NOMO-1 treated with DMSO at 0.1 percent for 48 hours (cell line): ENCODE data around the gene POLR1B.
"Not testable (repeated sequence)": the region's sequence is repeated elsewhere in the genome, so short reads cannot be mapped to it uniquely, and the experiment has no call there.

ENCODE experiments used
- DNase-seq: peaks from one replicate; lab custom pipeline; 2025; ENCODE audit not compliant: unreplicated experiment; lab: John Stamatoyannopoulos, UW

POLR1B gene

GRCh38 chr2:112542123-112542983 is at the start of gene POLR1B:
POLR1B (plus strand) TSS chr2:112542465; CDS start chr2:112542495, 30 bp downstream.
- DNase-seq, result peak; percentile 77

- DNase-seq, result no peak
Measured at GRCh38 chr2:112493048-112493447, 49.2 kb upstream of the POLR1B start.

GRCh38 chr2:112493858-112494648 is 48.2 kb upstream of the POLR1B start:
- no peak for DNase-seq

- DNase-seq, result no peak
Measured at GRCh38 chr2:112494828-112495227, 47.4 kb upstream of the POLR1B start.

- not testable (repeated sequence) for DNase-seq
Measured at GRCh38 chr2:112495878-112496277, 46.4 kb upstream of the POLR1B start.

GRCh38 chr2:112500850-112501484 is 41.3 kb upstream of the POLR1B start:
- peak; percentile 28 for DNase-seq

- DNase-seq, result not testable (repeated sequence)
Measured at GRCh38 chr2:112509239-112509998, 32.8 kb upstream of the POLR1B start.

- DNase-seq, result no peak
Measured at GRCh38 chr2:112516801-112517200, 25.5 kb upstream of the POLR1B start.

- no peak for DNase-seq
Measured at GRCh38 chr2:112518807-112519206, 23.5 kb upstream of the POLR1B start.

- no peak for DNase-seq
Measured at GRCh38 chr2:112519506-112519905, 22.8 kb upstream of the POLR1B start.

GRCh38 chr2:112520234-112520783 is 22.0 kb upstream of the POLR1B start:
- no peak for DNase-seq

GRCh38 chr2:112523291-112523777 is 18.9 kb upstream of the POLR1B start:
- DNase-seq, result no peak

- not testable (repeated sequence) for DNase-seq
Measured at GRCh38 chr2:112524276-112524675, 18.0 kb upstream of the POLR1B start.

- no peak for DNase-seq
Measured at GRCh38 chr2:112528541-112528940, 13.7 kb upstream of the POLR1B start.

- DNase-seq, result peak; percentile 55
Measured at GRCh38 chr2:112529757-112530156, 12.5 kb upstream of the POLR1B start.

- DNase-seq, result no peak
Measured at GRCh38 chr2:112530728-112531127, 11.5 kb upstream of the POLR1B start.

- DNase-seq, result no peak
Measured at GRCh38 chr2:112534826-112535225, 7.4 kb upstream of the POLR1B start.

- DNase-seq, result not testable (repeated sequence)
Measured at GRCh38 chr2:112536665-112537064, 5.6 kb upstream of the POLR1B start.

- DNase-seq, result no peak
Measured at GRCh38 chr2:112539306-112539705, 3.0 kb upstream of the POLR1B start.

GRCh38 chr2:112540906-112541305 is 1.4 kb upstream of the POLR1B start:
- no peak for DNase-seq
